HG03060 (cell line): ENCODE results near the gene AAMDC.
"Not testable (repeated sequence)": the region's sequence is repeated elsewhere in the genome, so short reads cannot be mapped to it uniquely, and the experiment has no call there.

ENCODE experiments used
- ATAC-seq: cut with Tn5 transposase; IDR thresholded peaks from one replicate; pipeline ENCODE4 v1.9.1; 2021; ENCODE audit warnings: low read depth, moderate number of reproducible peaks; ENCODE audit not compliant: unreplicated experiment

Gene AAMDC

DNA sequence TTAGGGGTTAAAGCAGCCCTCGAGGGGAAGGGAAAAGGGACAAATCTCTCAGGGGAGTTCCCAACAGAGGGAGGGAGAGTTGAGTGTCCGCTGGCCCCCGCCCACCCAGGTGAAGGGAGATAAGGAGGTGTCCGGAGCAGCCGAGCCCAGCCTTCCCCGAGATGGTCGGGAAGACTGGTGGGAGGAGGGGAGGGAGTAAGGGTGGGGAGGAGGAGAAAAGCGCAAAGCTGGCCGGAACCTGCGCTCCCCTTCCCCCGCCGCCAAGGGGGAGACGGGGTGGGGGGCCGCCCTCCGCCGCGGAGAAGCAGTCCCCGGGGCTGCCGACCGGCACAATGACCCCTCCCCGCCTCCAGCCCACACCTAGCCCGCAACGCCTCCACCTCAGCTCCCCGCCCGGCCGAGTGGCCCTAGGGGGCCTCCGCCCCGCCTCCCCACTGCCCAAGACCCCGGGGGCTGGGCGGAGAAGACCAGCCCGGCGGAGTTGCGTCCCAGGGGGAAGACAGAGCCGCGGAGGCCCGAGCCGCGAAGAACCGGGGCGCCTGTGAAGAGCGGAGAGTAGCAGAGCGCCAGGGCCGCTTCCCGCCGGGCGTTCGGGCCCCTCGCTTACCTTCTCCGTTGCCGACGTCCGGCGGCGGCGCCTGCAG is 901 bp upstream of the AAMDC start:
- no peak for ATAC-seq

DNA sequence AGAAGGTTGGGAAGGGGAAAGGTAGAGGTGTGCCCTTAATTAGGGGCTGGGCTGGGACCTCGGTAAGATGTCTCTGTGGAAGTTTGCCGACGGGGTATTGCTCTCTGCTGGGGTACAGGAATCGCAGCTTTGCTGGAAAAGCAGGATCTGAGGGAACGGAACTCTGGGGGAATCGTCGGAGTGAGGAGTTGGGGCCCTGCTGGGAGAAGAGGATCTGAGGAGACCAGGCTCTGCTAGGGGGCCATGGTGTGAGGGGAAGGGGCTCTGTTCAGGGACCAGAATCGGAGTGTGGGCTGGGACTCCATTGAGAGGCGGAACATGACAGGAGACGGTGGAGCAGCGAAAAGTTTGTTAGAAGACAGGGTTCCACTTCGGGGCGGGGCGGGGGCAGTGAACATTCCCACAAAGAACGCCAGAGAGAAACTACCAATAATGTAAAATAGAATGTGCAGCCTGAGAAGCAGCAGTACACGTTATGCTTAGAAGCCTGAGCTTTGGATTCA is 456 bp downstream of the AAMDC start:
- no peak for ATAC-seq

DNA sequence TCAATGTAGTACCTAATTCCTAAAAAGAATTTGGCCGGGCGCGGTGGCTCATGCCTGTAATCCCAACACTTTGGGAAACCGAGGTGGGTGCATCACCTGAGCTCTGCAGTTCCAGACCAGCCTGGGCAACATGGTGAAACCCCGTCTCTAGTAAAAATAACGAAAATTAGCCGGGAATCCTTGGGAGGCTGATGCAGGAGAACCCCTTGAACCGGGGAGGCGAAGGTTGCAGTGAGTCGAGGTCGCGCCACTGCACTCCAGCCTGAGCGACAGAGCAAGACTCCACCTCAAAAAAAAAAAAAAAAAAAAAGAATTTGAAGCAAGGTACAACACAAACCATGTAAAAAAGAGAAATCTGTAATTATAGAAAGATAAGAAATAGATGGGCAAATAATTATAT is 1.2 kb downstream of the AAMDC start:
- not testable (repeated sequence) for ATAC-seq

DNA sequence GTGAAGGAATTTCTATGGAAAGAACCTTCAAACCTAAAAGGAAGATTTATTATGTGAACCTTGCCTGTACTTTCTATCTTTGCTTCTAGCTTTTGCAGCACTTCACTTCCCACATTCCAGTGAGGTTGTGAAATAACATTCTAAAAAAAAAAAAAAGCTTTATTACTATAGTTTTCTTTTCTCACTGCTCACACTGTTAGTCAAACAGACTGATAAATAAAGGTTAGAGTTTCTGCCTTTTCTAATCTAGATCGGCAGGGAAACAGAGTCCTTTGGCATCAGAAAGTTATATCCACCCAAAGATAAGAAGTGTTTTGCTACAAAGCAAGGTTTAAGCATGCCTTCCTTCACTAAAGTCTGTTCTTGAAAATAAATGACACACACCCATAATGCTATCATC is 2.8 kb downstream of the AAMDC start:
- no peak for ATAC-seq

DNA sequence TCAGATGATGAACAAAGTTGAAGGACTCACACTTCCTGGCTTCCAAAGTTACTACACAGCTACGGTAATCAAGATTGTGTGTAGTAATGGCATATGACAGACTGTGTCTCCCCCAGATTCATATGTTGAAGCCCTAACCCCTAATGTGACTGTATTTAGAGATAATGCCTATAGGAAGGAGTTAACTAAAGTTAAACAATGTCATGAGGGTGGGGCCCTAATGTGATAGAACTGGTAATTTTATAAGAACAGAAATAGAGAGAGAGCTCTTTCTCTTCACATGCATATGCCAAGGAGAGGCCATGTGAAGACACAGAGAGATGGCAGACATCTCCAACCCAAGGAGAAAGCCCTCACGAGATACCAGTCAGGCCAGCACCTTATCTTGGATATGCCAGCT is 8.0 kb downstream of the AAMDC start:
- ATAC-seq = no peak

DNA sequence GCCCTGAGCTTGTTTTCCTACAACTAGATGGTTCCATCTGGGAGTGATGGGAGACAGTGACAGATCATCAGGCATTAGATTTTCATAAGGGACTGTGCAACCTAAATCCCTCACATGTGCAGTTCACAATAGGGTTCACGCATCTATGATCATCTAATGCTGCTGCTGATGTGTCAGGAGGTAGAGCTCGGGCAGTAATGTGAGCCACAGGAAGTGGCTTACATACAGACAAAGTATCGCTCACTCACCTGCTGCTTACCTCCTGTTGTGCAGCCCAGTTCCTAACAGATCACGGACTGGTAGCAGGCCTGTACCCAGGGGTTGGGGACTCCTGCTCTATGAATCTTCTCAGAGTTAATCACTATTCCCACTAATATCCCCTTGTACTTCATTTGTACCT is 12.4 kb downstream of the AAMDC start:
- ATAC-seq = no peak

DNA sequence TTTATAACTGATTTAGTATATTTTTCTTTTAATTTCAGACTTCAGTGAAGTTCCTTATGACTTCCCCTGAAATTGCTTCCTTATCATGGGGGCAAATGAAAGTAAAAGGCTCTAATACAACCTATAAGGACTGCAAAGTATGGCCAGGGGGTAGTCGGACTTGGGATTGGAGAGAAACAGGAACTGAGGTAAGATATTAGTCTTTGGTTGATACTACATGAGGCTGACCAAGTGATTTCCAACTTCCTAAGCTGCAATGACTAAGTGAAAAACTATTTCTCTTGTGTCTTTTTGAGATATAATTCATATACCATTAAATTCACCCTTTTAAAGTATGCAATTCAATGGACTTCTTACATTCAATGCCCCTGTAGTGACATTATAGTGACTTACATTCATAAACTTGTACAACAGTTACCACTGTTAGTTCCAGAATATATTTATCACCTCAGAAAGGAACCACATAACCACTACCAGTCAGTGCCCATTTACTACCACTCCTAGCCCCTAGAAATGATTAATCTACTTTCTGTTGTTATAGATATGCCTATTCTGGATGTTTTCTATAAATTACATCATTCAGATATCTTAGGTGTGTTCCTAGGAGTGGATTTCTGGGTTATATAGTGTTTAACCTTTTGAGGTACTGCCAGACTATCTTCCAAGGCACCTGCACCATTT is 21.6 kb downstream of the AAMDC start:
- ATAC-seq = no peak

DNA sequence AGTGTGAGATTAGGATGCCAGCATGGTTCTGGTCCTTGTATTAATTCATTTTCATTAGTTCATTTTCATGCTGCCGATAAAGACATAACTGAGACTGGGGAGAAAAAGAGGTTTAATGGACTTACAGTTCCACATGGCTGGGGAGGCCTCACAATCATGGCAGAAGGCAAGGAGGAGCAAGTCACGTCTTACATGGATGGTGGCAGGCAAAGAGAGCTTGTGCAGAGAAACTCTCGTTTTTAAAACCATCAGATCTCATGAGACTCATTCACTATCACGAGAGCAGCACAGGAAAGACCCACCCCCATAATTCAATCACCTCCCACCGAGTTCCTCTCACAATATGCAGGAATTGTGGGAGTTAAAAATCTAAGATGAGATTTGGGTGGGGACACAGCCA is 22.8 kb downstream of the AAMDC start:
- ATAC-seq = not testable (repeated sequence)

DNA sequence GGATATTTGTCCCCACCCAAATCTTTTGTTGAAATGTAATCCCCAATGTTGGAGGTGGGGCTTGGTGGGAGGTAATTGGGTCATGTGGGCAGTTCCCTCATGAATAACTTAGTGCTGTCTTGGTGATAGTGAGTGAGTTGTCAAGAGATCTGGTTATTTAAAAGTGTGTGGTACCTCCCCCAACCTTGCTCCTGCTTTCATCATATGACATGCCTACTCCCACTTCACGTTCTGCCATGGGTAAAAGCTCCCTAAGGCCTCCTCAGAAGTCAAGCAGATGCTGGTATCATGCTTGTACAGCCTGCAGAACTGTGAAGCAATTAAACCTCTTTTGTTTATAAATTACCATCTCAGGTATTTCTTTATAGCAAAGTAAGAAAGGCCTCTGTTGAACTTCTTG is 30.6 kb downstream of the AAMDC start:
- no peak for ATAC-seq

DNA sequence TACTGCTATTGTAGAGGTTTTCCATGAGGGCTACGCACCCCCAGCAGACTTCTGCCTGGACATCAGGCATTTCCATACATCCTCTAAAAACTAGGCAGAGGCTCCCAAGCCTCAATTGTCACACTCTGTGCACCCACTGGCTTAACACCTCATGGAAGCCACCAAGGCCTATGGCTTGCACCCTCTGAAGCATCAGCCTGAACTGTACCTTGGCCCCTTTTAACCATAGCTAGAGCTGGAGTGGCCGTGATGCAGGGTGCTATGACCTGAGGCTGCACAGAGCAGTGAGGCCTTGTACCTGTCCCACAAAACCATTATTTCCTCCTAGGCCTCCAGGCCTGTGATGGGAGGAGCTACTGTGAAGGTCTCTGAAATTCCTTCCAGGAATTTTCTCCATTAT is 33.9 kb downstream of the AAMDC start:
- ATAC-seq = no peak

DNA sequence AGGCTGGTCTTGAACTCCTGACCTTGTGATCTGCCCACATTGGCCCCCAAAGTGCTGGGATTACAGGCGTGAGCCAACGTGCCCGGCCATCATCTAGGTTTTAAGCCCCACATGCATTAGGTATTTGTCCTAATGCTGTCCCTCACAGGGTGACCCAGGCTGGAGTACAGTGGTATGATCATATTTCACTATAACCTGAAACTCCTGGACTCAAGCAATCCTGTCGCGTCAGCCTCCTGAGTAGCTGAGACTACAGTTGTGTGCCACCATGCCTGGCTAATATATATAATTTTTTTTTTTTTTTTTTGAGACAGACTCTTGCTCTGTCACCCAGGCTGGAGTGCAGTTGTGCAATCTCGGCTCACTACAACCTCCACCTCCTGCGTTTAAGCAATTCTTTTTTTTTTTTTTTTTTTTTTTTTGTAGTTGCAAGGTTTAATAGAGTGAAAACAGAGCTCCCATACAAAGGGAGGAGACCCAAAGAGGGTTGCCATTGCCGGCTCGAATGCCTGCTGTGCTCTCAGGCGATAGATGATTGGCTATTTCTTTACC is 37.0 kb downstream of the AAMDC start:
- ATAC-seq = not testable (repeated sequence)

DNA sequence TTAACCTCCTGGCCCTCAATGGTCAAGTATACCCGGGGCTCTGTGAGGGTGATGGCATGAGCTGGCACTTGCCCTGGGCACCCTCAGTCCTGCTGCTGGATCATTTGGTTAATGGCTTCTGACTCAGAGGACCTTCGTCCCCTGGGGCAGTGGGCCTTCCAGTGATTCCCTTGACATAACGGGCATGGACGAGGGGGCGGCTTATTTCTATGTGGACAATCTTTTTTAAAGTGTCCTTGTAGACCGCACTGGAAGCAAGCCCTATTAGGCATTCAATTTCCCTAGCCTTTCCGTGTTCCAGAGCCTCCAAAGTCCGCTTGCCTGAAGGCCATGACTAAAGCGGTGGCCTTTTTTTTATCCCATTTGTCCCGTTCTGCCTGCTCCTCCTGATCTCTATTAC is 40.5 kb downstream of the AAMDC start:
- ATAC-seq = not testable (repeated sequence)

DNA sequence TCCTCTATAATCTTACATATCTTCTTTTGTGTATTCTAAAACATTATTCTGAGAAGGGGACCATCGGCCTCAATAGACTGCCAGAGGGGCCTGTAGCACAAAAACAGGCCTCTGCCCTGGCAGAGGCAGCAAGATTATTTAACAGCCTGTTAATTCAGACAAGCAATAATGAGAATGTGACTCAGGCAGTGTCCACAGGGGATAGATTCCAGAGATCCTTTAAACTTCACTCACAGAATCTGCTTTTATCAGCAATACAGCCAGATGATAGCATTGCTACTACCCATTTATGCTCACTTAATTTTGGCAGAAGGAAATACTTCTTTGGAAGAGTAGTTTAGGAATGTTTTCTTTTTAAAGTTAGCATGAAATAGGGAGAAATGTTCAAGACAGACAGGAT is 44.9 kb downstream of the AAMDC start:
- ATAC-seq = no peak

DNA sequence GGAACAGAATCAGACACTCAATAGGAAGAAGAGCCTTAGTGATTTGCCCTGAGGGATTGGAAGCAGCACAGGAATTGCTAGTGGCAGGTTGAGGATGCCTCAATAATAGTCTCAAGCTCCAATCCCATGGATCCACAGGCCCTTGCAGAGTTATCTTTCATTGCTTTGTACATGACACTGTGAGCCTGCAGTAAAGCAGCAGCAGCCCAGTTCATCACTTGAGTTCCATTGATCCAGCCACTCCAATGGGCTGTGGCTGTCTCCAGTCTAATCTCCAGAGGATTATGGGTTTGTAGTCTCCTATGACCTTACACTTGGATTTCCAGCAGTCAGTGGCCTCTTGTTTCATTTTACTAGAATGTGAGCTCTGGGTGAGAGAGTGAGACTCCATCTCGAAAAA is 45.4 kb downstream of the AAMDC start:
- no peak for ATAC-seq

DNA sequence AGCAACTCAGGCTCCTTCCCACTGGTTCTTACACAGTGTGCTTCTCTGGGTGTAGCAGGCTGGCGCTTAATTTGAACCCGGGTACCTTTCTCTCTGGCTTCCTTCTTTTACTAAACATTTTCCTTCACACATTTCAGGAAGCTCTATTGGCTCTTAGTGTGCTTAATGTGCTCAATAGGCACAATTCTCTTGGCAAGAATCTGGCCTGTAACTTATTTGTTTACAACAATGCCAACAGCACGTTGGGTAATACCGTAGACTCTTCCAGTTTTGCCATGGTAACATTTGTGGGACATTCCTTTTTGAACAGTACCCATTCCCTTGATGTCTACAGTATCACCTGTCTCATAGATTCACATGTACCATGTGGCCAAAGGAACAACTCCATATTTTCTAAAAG is 47.8 kb downstream of the AAMDC start:
- ATAC-seq = no peak

DNA sequence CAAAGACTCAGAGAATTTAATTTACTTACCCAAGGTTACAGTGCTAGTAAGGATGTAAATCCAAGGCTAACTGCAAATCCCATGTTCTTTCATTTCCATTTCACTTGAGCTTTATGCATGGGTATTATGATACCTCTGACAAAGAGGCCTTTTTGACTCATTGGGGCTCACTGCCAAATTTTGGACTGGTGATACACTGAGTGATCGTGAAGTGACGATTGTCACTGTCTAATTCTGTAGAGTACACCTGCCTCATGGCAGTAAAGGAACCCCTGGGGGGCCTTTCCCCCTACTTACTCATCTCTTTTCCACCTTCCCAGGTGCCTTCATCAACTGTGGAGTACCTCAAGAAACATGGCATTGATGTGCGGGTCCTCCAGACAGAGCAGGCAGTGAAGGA is 50.9 kb downstream of the AAMDC start:
- ATAC-seq = no peak

DNA sequence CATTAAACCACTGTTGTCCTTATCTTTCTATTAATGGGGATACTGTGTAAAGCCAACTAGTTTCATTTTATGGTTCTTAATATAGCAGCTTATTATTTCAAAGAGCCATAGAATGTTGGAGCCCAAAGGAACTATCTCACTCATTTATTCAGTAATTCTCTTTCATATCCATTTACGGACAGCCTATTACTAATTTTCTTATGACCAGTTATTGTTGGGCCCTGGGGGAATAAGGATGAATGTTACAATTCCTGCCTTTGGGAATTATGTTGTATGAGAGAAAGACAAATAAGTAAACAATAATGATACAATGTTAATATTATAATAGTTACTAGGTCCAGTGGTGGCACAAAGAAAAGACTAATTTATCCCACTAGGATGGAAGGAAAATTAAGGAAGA is 52.4 kb downstream of the AAMDC start:
- ATAC-seq = no peak

DNA sequence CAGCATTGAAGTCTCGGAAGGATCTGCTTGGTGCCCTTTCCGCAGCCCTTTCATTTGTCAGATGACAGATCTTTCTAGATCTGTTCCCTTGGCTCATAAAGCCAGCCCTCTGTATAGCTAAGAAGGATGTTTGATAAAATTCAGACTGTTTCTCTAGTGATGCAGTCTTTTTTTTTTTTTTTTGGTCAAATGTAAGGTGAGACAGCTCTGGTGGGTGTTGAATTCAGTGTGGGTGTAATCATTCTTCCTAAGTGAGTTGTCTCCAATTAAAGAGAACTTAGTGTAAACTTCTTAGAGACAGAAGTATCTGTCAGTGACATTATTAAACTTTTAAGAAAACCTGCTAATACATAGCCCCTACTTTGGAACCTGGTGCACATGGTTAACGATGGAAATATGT is 53.3 kb downstream of the AAMDC start:
- no peak for ATAC-seq

DNA sequence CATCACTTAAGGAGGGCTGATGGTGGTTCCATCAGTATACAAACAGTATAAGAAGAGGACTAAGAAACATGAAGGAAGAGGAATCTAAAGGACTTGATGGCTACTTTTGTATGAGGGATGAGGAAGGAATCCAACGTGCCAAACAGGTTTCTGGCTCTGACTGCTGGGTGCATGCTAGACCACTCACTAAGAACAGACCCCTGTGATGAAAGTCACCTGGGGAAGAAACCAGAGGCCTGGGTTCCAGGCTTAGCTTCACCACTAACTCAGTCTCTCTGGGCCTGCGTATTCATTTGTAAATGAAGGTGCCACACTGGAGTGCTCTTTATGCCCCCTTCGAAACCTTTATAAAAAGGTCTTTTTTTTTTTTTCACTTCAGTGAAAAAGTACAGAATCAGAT is 55.1 kb downstream of the AAMDC start:
- no peak for ATAC-seq

DNA sequence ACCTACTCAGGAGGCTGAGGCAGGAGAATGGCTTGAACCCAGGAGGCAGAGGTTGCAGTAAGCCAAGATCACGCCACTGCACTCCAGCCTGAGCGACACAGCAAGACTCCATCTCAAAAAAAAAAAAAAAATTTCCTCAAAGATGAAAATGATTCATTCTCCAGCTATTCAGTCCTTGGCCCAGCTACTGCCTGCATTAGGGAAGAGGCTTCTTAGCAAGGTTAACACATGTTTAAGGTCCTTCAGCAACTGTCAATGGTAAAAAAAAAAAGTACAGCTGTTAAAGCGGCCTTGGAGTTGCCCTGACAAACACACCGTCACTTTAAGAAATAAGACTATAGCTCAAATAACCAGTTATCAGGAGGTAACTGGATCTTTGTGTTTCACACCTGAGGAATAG is 57.3 kb downstream of the AAMDC start:
- not testable (repeated sequence) for ATAC-seq

DNA sequence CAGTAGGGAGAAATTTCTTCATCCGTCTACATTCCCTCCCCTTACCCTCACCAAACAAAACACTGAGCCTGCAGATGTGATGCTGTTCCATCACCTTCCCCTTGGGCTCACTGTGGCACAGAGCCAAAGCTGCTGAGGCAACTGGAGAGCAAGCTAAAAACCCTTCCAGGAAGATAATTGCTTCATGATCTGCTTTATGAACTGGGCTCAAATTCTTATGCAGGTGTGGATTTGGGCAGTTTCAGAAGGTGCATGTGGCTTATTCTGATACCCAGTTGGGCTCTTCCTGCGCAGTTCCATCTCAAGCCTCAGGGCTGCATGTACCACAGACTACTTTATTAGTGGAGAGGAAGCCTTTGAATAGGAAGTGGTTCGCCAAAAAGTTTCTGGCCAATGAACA is 58.3 kb downstream of the AAMDC start:
- ATAC-seq = no peak

DNA sequence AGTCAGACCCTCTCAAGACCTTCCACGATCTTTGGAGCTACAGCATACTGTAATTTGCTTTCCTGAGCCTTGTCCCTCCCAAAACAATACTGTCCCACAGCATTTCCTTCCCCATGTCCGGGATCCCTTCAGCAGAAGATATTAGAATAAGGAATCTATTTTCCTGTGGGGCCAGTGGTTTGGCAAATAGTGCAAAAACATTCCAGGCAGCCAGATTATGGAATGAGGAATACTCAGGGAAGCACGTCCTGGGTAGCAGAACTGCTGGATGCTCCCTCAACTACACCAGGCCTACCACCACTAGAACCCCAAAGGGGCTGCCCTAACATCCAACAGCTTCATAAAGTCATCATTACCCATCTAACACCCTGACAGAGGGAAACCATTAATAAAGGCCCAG is 61.5 kb downstream of the AAMDC start:
- no peak for ATAC-seq
